Placental epithelial cell (primary cell): ENCODE results near the gene GAK. TPM values are rescaled to one million over a fixed set of nuclear protein-coding genes. Genes with fewer than 3 reads are reported as not detected.

Experiments used
- total RNA-seq: library from RNA; depleted of rRNA; stranded (reverse); fragments of >200 nt; gene quantifications from 2 replicates; pipeline ENCODE4 v1.2.3, GENCODE V29; 2012

GAK gene
- 51.4 and 68.1 TPM in 2 replicates for total RNA-seq

DNA sequence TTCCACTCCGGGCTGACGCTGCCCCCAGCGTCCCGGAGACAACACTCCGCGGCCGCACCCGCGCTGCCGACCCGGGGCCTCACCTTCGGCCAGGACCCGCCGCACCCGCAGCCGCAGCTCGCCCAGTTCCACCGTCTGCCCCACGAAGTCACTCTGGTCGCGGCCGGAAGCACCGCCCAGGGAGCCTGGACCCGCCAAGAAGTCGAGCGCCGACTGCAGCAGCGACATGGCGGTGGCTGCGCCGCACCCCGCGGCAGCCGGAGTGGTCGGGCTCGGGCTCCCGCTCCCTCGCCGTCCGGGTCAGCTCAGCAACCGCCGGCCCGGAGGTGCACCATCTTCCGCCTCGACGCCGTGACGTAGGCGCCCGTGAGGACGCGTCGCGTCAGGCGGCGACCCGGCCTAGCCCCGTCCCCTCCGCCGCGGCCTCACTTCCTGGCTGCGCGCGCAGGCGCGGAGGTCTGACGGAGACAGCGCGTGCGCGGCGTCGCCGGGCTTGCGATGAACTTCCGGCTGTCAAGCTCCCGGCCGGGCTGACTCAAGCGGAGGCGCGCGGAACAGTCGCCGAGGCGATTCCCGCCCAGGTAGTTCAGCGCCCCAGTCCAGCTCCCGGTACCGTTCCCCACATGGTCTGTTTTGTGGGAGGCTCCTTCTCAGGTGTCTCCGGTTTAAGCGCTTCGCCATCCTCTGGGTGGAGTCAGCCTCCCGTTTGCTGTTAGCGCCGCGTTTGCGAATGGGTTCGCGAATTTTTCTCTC lies at the start of gene GAK, which contains the start of gene TMEM175:
Gene GAK (minus strand): TSS at position 357 of the 753 bp plus-strand sequence. CDS start 129 bp downstream, at position 228.
Gene TMEM175 (plus strand): TSS at position 501 of the 753 bp plus-strand sequence. CDS start 15,280 bp downstream, outside the sequence.

GRCh38 chr4:973431-974397 lies 41.6 kb upstream of the GAK start, which contains the start of gene DGKQ:
Gene DGKQ (minus strand): TSS chr4:973569. CDS start chr4:973482, 87 bp downstream.

DNA sequence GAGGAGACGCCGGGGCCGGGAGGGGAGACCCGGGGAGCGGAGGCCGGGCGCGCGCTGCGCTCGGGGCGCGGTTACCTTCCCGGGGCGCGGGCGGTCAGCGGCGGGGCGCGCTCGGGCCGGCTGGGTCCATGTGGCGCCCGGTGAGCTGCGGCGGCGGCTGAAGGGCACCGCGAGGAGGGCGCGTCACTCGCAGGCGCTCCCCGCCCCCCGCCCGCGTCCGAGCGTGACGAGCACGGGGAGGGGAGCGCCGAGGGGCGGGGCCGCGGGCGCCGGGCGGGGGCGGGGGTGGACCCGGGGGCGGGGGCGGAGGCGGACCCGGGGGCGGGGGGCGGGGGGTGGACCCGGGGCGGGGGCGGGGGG lies 106.2 kb downstream of the GAK start, which contains the start of gene CPLX1:
Gene CPLX1 (minus strand): TSS at position 159 of the 360 bp plus-strand sequence. CDS start 1,607 bp downstream, outside the sequence.

Other genes with a start within 250 kb of the GAK start
- 1.1 and 3.9 TPM in 2 replicates for gene SLC49A3, start 243.2 kb downstream of the GAK start, total RNA-seq
- gene PCGF3, start 226.5 kb downstream of the GAK start, total RNA-seq = 39.8 and 63.2 TPM in 2 replicates
- gene CPLX1, start 106.2 kb downstream of the GAK start, total RNA-seq = not detected in 2 replicates
- 8.6 and 15.9 TPM in 2 replicates for gene TMEM175, start 144 bp upstream of the GAK start, total RNA-seq
- gene DGKQ, start 41.3 kb upstream of the GAK start, total RNA-seq = 11.8 and 20.6 TPM in 2 replicates
- 10.2 and 17.0 TPM in 2 replicates for gene IDUA, start 54.7 kb upstream of the GAK start, total RNA-seq
- under 0.01 TPM in 1 of 2 replicates, not detected in the other for gene SLC26A1, start 61.1 kb upstream of the GAK start, total RNA-seq
- gene FGFRL1, start 79.3 kb upstream of the GAK start, total RNA-seq = 2.7 and 3.4 TPM in 2 replicates
- 1.2 and 1.6 TPM in 2 replicates for gene RNF212, start 181.2 kb upstream of the GAK start, total RNA-seq
- gene SPON2, start 240.3 kb upstream of the GAK start, total RNA-seq = 5.0 and 10.6 TPM in 2 replicates